Measurements from ENCODE around the gene TXNL4B. TPM values are rescaled to one million over a fixed set of nuclear protein-coding genes. Genes with fewer than 3 reads are reported as not detected.

The TXNL4B gene
- total and polyA plus RNA-seq, 9 of the 15 experiments (the other 6 are each of a cell fraction or from before 2014, with no cell fraction given) = 11.9 to 38.0 (median 22.3) TPM

- Histone ChIP-seq H3K4me3 (no peak overlapping the region), H3K79me2 (ENCODE audit: control insufficient read depth, insufficient read depth, low read length) (no peaks in the 10 kb centered on the region), H3K27me3 (ENCODE audit: control insufficient read depth in 2 of 2, insufficient read depth in 2 of 2, low read length in 2 of 2) (no peaks in the 10 kb centered on the region), H3K9me1 (ENCODE audit: control insufficient read depth, insufficient read depth, low read length) (no peaks in the 10 kb centered on the region), H3K4me2 (ENCODE audit: insufficient read depth, low read length) (no peak overlapping the region), H3K27ac (ENCODE audit: extremely low read depth, low read depth, low read length) (no peak overlapping the region), H3K9me3 (replicated peaks; ENCODE audit: control insufficient read depth, insufficient read depth, low read depth, low read length) (no peaks in the 10 kb centered on the region), H3K4me1 (replicated peaks in 1 of 2; ENCODE audit: control insufficient read depth in 2 of 2, insufficient read depth in 2 of 2, low read length in 2 of 2) (no peaks in the 10 kb centered on the region), H4K20me1 (replicated peaks; ENCODE audit: control insufficient read depth, insufficient read depth, low read length) (no peaks in the 10 kb centered on the region), H2AFZ (ENCODE audit: low read depth, low read length) (no peak overlapping the region), H3K9ac (ENCODE audit: insufficient read depth in 1 of 2, low read depth in 2 of 2, low read length in 2 of 2) (no peak overlapping the region), H3K36me3 (ENCODE audit: control insufficient read depth, insufficient read depth, low read length) (peaks cover 98% of the 10 kb centered on the region)
- no peak for TF ChIP-seq ZNF143 (CRISPR knock-in tag; IDR thresholded peaks at IDR 0.05)
- POLR2A ChIA-PET = interaction anchor here (0.6 kb wide), 1 partner anchor 23 kb away, joined by 3 read pairs; no protein-coding TSS in a partner anchor
- ATAC-seq (no peak), DNase-seq (ENCODE audit: extremely low read depth in 1 of 4, low spot score in 3 of 4) (no peak), FAIRE-seq (no peak)
- no TSS peak for BruUV-seq (replicated peaks)
- 99% methylated on average over 8 of the region's 9 CpGs for WGBS (ENCODE audit: insufficient coverage, low coverage, missing lambda C conversion rate)
- in situ Hi-C loops (cut with MboI) (loop anchor here (5.0 kb wide), 1 partner anchor 38 kb away; no protein-coding TSS in a partner anchor), intact Hi-C loops (cut with micrococcal nuclease) (no loop called here)
- CTCF ChIA-PET (ENCODE audit: low intra/inter-chr PET ratio) = no interaction called here
These were observed 11.5 kb upstream of the TXNL4B start for GRCh38 chr16:72104905-72105304.

GRCh38 chr16:72101195-72101594 is 7.8 kb upstream of the TXNL4B start:
- FAIRE-seq (no peak), ATAC-seq (no peak), DNase-seq (ENCODE audit: extremely low read depth in 1 of 4, low spot score in 3 of 4) (no peak)
- WGBS (ENCODE audit: insufficient coverage, low coverage, missing lambda C conversion rate) = 88% methylated on average over 9 of the region's 10 CpGs
- BruUV-seq (replicated peaks) = no TSS peak
- Histone ChIP-seq H3K27me3 (ENCODE audit: control insufficient read depth in 2 of 2, insufficient read depth in 2 of 2, low read length in 2 of 2) (no peaks in the 10 kb centered on the region), H2AFZ (ENCODE audit: low read depth, low read length) (no peak overlapping the region), H3K9me1 (ENCODE audit: control insufficient read depth, insufficient read depth, low read length) (no peaks in the 10 kb centered on the region), H3K9me3 (replicated peaks; ENCODE audit: control insufficient read depth, insufficient read depth, low read depth, low read length) (no peaks in the 10 kb centered on the region), H4K20me1 (replicated peaks; ENCODE audit: control insufficient read depth, insufficient read depth, low read length) (0 out of 2 replicates have a peak, but pooled peaks cover 10% of the 10 kb centered on the region), H3K4me1 (replicated peaks in 1 of 2; ENCODE audit: control insufficient read depth in 2 of 2, insufficient read depth in 2 of 2, low read length in 2 of 2) (peaks cover 0 to 3% of the 10 kb centered on the region in 2 experiments; a peak in 1 of 5 replicates), H3K4me3 (no peak overlapping the region), H3K4me2 (ENCODE audit: insufficient read depth, low read length) (no peak overlapping the region), H3K36me3 (ENCODE audit: control insufficient read depth, insufficient read depth, low read length) (peaks cover 99% of the 10 kb centered on the region), H3K9ac (ENCODE audit: insufficient read depth in 1 of 2, low read depth in 2 of 2, low read length in 2 of 2) (no peak overlapping the region), H3K79me2 (ENCODE audit: control insufficient read depth, insufficient read depth, low read length) (peaks cover 1% of the 10 kb centered on the region; the same call in 1 of the 3 replicates), H3K27ac (ENCODE audit: extremely low read depth, low read depth, low read length) (no peak overlapping the region)
- intact Hi-C loops (cut with micrococcal nuclease) = no loop called here
- in situ Hi-C loops (cut with MboI) = loop anchor here (5.0 kb wide), 1 partner anchor 34 kb away; no protein-coding TSS in a partner anchor
- ChIA-PET CTCF (ENCODE audit: low intra/inter-chr PET ratio) (no interaction called here), POLR2A (no interaction called here)
- TF ChIP-seq BRF1 (IDR thresholded peaks at IDR 0.05; ENCODE audit: borderline replicate concordance, extremely low read depth, insufficient read length) (no peak), CBX8 (IDR thresholded peaks at IDR 0.05; ENCODE audit: borderline replicate concordance, extremely low read depth, low read depth, low read length, poor library complexity, severe bottlenecking) (no peak), HNRNPLL (IDR thresholded peaks at IDR 0.05; ENCODE audit: low read depth, low read length, poor library complexity, severe bottlenecking) (no peak), FOXP1 (CRISPR knock-in tag; IDR thresholded peaks at IDR 0.05) (no peak), TRIM25 (IDR thresholded peaks at IDR 0.05; ENCODE audit: borderline replicate concordance) (no peak), ZFPM2 (CRISPR knock-in tag; IDR thresholded peaks at IDR 0.05) (no peak), ZNF583 (CRISPR knock-in tag; IDR thresholded peaks at IDR 0.05) (no peak), ZNF449 (CRISPR knock-in tag; IDR thresholded peaks at IDR 0.05) (no peak), ZBTB12 (CRISPR knock-in tag; IDR thresholded peaks at IDR 0.05) (no peak), SMARCA5 (IDR thresholded peaks at IDR 0.05) (no peak), MCM5 (IDR thresholded peaks at IDR 0.05; ENCODE audit: low read depth) (no peak), ZBED1 (IDR thresholded peaks at IDR 0.05) (no peak)
